ENCODE measurements around the gene RABIF. TPM values are rescaled to one million over a fixed set of nuclear protein-coding genes. Genes with fewer than 3 reads are reported as not detected.
"Not testable (repeated sequence)": the region's sequence is repeated elsewhere in the genome, so short reads cannot be mapped to it uniquely, and the experiment has no call there.

Gene RABIF
- total RNA-seq, 1 experiment from 2014 or later = 9.6 TPM

DNA sequence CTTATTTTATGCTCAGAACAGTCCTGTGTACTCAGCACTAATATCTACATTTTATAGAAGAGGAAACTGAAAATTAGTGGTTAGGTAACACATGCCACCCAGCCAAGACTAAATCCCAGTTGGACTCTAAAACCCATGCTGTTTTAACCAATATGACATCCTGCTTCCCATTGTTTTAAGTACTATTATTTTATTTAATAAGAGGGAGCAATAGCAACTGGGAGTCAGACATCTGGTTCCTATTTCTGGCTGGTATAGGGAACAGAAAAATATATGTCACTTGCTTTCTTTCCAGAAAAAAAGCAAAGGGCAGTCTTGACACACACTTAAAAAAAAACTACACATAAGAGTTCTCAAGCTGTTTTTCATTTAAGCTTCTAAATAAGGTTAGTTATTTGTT is 26.2 kb upstream of the RABIF start:
- no peak for DNase-seq
- no peaks in the 10 kb centered on the region for H3K9me3 ChIP-seq
- H3K4me3 Mint-ChIP-seq (ENCODE audit: unreplicated experiment) = no peak overlapping the region
- no peak overlapping the region for H3K27ac Mint-ChIP-seq (ENCODE audit: unreplicated experiment)
- no peaks in the 10 kb centered on the region for H3K4me1 Mint-ChIP-seq (ENCODE audit: low read depth, unreplicated experiment)
- ChIA-PET POLR2A (no interaction called here), CTCF (no interaction called here)
- TF ChIP-seq, protein P1, sequence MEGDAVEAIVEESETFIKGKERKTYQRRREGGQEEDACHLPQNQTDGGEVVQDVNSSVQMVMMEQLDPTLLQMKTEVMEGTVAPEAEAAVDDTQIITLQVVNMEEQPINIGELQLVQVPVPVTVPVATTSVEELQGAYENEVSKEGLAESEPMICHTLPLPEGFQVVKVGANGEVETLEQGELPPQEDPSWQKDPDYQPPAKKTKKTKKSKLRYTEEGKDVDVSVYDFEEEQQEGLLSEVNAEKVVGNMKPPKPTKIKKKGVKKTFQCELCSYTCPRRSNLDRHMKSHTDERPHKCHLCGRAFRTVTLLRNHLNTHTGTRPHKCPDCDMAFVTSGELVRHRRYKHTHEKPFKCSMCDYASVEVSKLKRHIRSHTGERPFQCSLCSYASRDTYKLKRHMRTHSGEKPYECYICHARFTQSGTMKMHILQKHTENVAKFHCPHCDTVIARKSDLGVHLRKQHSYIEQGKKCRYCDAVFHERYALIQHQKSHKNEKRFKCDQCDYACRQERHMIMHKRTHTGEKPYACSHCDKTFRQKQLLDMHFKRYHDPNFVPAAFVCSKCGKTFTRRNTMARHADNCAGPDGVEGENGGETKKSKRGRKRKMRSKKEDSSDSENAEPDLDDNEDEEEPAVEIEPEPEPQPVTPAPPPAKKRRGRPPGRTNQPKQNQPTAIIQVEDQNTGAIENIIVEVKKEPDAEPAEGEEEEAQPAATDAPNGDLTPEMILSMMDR (IDR thresholded peaks at IDR 0.05; ENCODE audit: insufficient read depth in 1 of 2, low read depth in 1 of 2, low read length in 1 of 2, severe bottlenecking in 1 of 2, unreplicated experiment in 1 of 2) = no peak
- H3K9me3 Mint-ChIP-seq (ENCODE audit: unreplicated experiment) = no peaks in the 10 kb centered on the region
- intact Hi-C loops (cut with micrococcal nuclease; ENCODE audit: unreplicated experiment) = no loop called here
- H3K4me3 ChIP-seq (ENCODE audit: low read depth, low read length) = no peak overlapping the region
- no peaks in the 10 kb centered on the region for H3K27me3 Mint-ChIP-seq (ENCODE audit: insufficient read depth, unreplicated experiment)
- H3K36me3 Mint-ChIP-seq (ENCODE audit: insufficient read depth, unreplicated experiment) = peaks cover 25% of the 10 kb centered on the region
- H3K4me1 ChIP-seq = no peaks in the 10 kb centered on the region
- H3K27me3 ChIP-seq (replicated peaks; ENCODE audit: control insufficient read depth, insufficient read depth, low read length) = no peaks in the 10 kb centered on the region
- no peaks in the 10 kb centered on the region for H3K36me3 ChIP-seq (ENCODE audit: control insufficient read depth, insufficient read depth, low read length)
- no TSS peak for BruUV-seq (replicated peaks)

DNA sequence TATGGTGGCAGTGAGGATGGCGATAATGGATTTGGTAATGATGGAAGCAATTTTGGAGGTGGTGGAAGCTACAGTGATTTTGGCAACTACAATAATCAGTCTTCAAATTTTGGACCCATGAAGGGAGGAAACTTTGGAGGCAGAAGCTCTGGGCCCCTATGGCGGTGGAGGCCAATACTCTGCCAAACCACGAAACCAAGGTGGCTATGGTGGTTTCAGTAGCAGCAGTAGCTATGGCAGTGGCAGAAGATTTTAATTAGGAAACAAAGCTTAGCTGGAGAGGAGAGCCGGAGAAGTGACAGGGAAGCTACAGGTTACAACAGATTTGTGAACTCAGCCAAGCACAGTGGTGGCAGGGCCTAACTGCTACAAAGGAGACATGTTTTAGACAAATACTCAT is 23.5 kb upstream of the RABIF start:
- H3K4me3 Mint-ChIP-seq (ENCODE audit: unreplicated experiment); H3K9me3 ChIP-seq; H3K27ac Mint-ChIP-seq (ENCODE audit: unreplicated experiment); H3K4me1 ChIP-seq; DNase-seq; H3K36me3 ChIP-seq (ENCODE audit: control insufficient read depth, insufficient read depth, low read length); intact Hi-C loops (cut with micrococcal nuclease; ENCODE audit: unreplicated experiment); H3K4me1 Mint-ChIP-seq (ENCODE audit: low read depth, unreplicated experiment); POLR2A ChIA-PET; H3K4me3 ChIP-seq (ENCODE audit: low read depth, low read length); H3K27me3 Mint-ChIP-seq (ENCODE audit: insufficient read depth, unreplicated experiment); BruUV-seq (replicated peaks); H3K27me3 ChIP-seq (replicated peaks; ENCODE audit: control insufficient read depth, insufficient read depth, low read length); H3K9me3 Mint-ChIP-seq (ENCODE audit: unreplicated experiment): not testable (repeated sequence)
- H3K36me3 Mint-ChIP-seq (ENCODE audit: insufficient read depth, unreplicated experiment) = peaks cover 34% of the 10 kb centered on the region
- CTCF ChIA-PET = interaction anchor here (0.7 kb wide), 1 partner anchor 211 kb away, joined by 3 read pairs; no protein-coding TSS in a partner anchor

DNA sequence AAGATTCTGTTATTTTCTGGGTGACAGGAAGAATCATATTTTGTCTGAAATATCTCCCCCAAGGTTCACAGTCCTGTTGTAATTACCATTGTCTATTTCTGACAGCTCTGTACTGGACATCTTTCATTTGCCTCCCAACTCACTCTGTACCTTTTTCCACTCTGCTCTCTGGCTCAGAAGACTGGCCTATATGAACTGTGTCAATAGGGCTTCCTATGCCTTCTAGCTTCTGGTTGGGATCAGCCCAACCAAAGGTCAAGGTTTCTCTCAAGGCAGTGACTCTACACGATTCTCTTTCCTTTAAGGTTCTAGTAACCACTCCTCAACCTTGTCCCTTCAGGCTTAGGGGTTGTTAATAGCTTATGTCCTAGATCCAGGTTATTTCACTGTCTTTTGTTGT is 20.5 kb upstream of the RABIF start:
- no peaks in the 10 kb centered on the region for H3K9me3 ChIP-seq
- no TSS peak for BruUV-seq (replicated peaks)
- H3K4me3 ChIP-seq (ENCODE audit: low read depth, low read length) = no peak overlapping the region
- no peaks in the 10 kb centered on the region for H3K27me3 Mint-ChIP-seq (ENCODE audit: insufficient read depth, unreplicated experiment)
- TF ChIP-seq, protein P1 (IDR thresholded peaks at IDR 0.05; ENCODE audit: insufficient read depth in 1 of 2, low read depth in 1 of 2, low read length in 1 of 2, severe bottlenecking in 1 of 2, unreplicated experiment in 1 of 2) = no peak
- intact Hi-C loops (cut with micrococcal nuclease; ENCODE audit: unreplicated experiment) = no loop called here
- no peaks in the 10 kb centered on the region for H3K27me3 ChIP-seq (replicated peaks; ENCODE audit: control insufficient read depth, insufficient read depth, low read length)
- H3K4me1 Mint-ChIP-seq (ENCODE audit: low read depth, unreplicated experiment) = no peaks in the 10 kb centered on the region
- H3K27ac Mint-ChIP-seq (ENCODE audit: unreplicated experiment) = no peak overlapping the region
- POLR2A ChIA-PET = no interaction called here
- no peak overlapping the region for H3K4me3 Mint-ChIP-seq (ENCODE audit: unreplicated experiment)
- CTCF ChIA-PET = no interaction called here
- H3K36me3 Mint-ChIP-seq (ENCODE audit: insufficient read depth, unreplicated experiment) = peaks cover 48% of the 10 kb centered on the region
- peaks cover 8% of the 10 kb centered on the region for H3K9me3 Mint-ChIP-seq (ENCODE audit: unreplicated experiment)
- H3K36me3 ChIP-seq (ENCODE audit: control insufficient read depth, insufficient read depth, low read length) = no peaks in the 10 kb centered on the region
- H3K4me1 ChIP-seq = no peaks in the 10 kb centered on the region
- no peak for DNase-seq

DNA sequence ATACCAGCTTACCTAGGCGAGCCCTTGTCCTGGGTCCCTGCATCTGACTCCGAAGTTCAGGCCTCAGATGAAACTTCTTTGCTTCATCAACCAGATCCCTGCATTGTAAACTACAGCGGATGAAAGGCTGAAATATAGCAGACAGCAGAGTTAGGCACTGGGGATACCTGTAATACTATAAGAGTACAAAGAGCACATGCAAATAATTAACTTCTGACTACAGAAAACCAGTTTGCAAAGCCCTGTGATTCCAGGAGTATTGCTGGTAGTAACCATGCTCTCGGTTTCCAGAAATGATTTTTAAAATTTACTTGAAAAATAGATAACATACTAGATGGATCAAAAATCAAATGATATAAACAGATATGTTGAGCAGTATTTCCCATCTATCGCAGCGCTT is 20.0 kb upstream of the RABIF start:
- DNase-seq = no peak
- no peaks in the 10 kb centered on the region for H3K27me3 ChIP-seq (replicated peaks; ENCODE audit: control insufficient read depth, insufficient read depth, low read length)
- no peaks in the 10 kb centered on the region for H3K27me3 Mint-ChIP-seq (ENCODE audit: insufficient read depth, unreplicated experiment)

More for the DNA sequence above, 20.0 kb upstream of the RABIF start:
- H3K4me3 ChIP-seq (ENCODE audit: low read depth, low read length) = no peak overlapping the region
- Mint-ChIP-seq H3K36me3 (ENCODE audit: insufficient read depth, unreplicated experiment) (peaks cover 47% of the 10 kb centered on the region), H3K27ac (ENCODE audit: unreplicated experiment) (no peak overlapping the region), H3K4me1 (ENCODE audit: low read depth, unreplicated experiment) (no peaks in the 10 kb centered on the region), H3K9me3 (ENCODE audit: unreplicated experiment) (peaks cover 8% of the 10 kb centered on the region), H3K4me3 (ENCODE audit: unreplicated experiment) (no peak overlapping the region)
- BruUV-seq (replicated peaks) = no TSS peak
- no peaks in the 10 kb centered on the region for H3K9me3 ChIP-seq
- TF ChIP-seq, protein P1 (IDR thresholded peaks at IDR 0.05; ENCODE audit: insufficient read depth in 1 of 2, low read depth in 1 of 2, low read length in 1 of 2, severe bottlenecking in 1 of 2, unreplicated experiment in 1 of 2) = no peak
- ChIA-PET CTCF (no interaction called here), POLR2A (no interaction called here)
- no peaks in the 10 kb centered on the region for H3K36me3 ChIP-seq (ENCODE audit: control insufficient read depth, insufficient read depth, low read length)
- intact Hi-C loops (cut with micrococcal nuclease; ENCODE audit: unreplicated experiment) = no loop called here
- H3K4me1 ChIP-seq = no peaks in the 10 kb centered on the region
